SIG-M5 treated with dmso at 0.1 percent for 504 hours (cell line): ENCODE measurements around the gene OR5B21.

Source experiments
- DNase-seq: peaks from one replicate; lab custom pipeline; 2025; ENCODE audit not compliant: unreplicated experiment; lab: John Stamatoyannopoulos, UW

The OR5B21 gene

GRCh38 chr11:58508005-58508404, at the start of gene OR5B21:
TSS of gene OR5B21 (minus strand) at chr11:58508105. CDS start at chr11:58508105, 0 bp downstream.
- DNase-seq: no peak

- no peak for DNase-seq
These were observed 41.7 kb upstream of the OR5B21 start for GRCh38 chr11:58549644-58550043.

DNA sequence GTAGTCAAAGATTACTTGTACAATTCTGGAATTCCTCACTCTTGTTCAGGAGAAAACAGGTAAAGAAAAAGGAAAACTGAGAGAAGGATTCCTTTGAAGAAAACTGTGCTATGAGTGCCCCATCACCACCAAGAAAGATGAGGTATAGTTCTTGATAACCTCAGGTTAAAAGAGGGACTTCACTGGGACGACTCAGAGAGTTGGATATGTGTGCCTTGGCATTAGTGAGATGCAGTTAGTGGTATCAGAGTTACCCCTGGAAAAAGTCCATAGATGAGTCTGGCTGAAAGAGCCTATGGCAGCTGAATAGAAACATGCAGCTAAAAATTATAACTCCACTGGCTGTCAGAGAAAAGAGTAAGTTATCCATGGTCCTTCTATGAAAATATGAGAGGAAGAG, 38.9 kb upstream of the OR5B21 start:
- DNase-seq: no peak

DNA sequence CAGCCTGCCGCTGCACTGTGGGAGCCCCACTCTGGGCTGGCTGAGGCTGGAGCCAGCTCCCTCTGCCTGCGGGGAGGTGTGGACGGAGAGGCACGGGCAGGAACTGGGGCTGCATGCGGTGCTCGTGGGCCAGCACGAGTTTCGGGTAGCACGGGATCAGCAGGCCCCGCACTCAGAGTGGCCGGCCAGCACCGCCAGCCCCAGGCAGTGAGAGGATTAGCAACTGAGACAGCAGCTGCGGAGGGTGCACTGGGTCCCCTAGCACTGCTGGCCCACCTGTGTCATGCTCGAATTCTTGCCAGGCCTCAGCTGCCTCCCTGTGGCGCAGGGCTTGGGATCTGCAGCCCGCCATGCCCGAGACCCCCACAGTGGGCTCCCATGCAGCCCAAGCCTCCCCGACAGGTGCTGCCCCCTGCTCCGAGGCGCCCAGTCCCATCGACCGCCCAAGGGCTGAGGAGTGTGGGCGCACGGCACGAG, 24.0 kb upstream of the OR5B21 start:
- DNase-seq: no peak

DNA sequence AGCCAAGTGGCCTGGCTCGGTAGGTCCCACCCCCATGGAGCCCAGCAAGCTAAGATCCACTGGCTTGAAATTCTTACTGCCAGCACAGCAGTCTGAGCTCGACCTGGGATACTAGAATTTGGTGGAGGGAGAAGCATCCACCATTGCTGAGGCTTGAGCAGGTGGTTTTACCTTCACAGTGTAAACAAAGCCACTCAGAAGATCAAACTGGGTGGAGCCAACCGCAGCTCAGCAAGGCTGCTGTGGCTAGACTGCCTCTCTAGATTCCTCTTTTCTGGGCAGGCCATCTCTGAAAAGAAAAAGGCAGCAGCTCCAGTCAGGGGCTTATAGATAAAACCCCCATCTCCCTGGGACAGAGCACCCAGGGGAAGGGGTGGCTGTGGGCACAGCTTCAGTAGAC, 22.3 kb upstream of the OR5B21 start:
- DNase-seq: no peak

GRCh38 chr11:58527429-58527828, 19.5 kb upstream of the OR5B21 start:
- DNase-seq: no peak

GRCh38 chr11:58526721-58527120, 18.8 kb upstream of the OR5B21 start:
- DNase-seq: no peak

- DNase-seq: peak; percentile 80
These were observed 17.2 kb upstream of the OR5B21 start for GRCh38 chr11:58525037-58525614.

GRCh38 chr11:58524232-58525036, 16.5 kb upstream of the OR5B21 start:
- DNase-seq: peak; percentile 77

GRCh38 chr11:58513747-58514367, 6.0 kb upstream of the OR5B21 start:
- DNase-seq: peak; percentile 38

GRCh38 chr11:58511636-58512035, 3.7 kb upstream of the OR5B21 start:
- no peak for DNase-seq

DNA sequence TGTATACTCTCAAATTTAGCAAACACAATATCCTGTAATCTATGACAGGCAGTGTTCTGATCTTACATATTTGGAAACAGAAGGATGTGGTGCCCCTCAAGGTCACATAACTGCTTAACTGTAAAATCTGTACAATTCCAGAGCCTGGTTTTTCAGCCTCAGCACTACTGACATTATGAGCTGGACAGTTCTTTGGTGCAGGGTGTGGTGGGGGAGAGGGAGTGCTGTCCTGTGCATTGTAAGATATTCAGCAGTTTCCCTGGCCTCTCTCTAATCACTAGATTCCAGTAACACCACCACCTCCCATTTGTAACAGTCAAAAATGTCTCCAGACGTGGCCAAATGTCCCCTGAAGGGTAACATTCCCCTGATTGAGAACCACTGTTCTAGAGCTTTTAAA, 1.8 kb upstream of the OR5B21 start:
- no peak for DNase-seq

DNA sequence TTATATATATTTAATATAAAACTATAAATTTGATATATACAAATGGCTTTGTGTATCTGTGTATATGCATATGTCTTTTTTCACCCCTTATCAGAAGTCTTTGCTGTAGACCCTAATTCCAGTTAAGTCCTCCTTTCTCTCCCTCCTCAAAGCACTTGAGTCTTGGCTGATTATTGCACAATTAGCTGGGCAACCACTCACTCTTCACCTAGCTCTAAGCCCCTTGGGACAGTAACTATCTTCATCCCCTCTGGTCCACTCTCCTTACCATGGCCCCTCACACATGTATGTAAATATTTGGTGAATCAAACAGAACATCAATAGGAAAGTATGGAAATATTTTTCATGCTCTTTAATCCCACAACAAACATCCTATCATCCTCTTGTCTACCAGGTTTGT, 909 bp upstream of the OR5B21 start:
- no peak for DNase-seq

DNA sequence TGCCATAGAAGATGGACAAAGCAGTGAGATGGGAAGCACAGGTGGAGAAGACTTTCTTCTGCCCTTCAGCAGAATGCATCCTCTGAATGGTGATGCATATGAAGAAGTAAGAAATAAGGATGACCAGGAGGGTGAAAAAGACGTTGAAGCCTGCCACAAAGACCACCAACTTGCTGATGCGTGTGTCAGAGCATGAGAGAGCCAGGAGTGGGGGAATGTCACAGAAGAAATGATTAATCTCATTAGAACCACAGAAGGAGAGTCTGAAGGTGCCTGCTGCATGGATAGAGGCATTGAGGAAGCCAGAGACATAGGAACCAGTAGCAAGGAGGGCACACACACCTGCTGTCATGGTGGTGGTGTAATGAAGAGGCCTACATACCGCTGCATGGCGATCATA, 550 bp downstream of the OR5B21 start:
- DNase-seq: no peak

DNA sequence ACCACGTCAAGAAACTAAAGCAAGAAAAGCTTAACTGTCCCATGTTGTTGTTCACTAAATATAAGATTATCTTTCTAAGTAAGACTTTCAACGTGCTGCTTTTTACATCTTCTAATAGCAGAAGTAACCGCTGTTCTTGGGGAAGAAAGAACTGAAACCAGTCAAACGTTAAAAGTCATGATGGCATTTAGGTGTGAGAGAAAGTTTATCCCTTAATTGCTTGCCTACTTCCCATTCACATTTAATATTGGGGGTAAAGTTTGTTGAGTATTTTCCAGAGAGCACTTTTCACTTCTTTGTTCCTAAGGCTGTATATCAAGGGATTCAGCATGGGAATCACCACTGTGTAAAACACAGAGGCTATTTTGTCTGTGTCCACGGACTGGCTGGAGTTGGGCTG, 970 bp downstream of the OR5B21 start:
- DNase-seq: peak; percentile 60

- DNase-seq: no peak
These were observed 2.1 kb downstream of the OR5B21 start for GRCh38 chr11:58505849-58506248.

- DNase-seq: no peak
These were observed 3.7 kb downstream of the OR5B21 start for GRCh38 chr11:58504232-58504631.

GRCh38 chr11:58503361-58503856, 4.5 kb downstream of the OR5B21 start:
- no peak for DNase-seq

- DNase-seq: no peak
These were observed 5.9 kb downstream of the OR5B21 start for GRCh38 chr11:58502004-58502403.

DNA sequence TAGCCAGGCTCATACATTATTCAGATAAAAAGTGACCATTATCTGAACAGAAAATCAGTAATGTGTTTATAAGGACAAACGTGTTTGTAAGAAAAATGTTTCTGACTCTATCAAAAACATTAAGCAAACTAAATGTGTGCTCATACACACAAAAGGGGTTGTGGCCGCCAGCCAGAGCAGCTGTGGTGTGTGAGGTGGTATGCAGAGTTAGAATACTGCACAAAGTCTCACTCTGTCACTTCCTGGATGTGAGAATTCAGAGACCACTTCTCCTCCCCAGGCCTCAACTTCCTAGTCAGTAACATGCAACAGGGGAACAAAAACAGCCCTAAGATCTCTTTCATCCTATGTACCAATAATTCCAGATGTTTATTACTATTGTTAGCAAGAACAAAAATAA, 9.4 kb downstream of the OR5B21 start:
- DNase-seq: peak; percentile 35

- DNase-seq: no peak
These were observed 10.0 kb downstream of the OR5B21 start for GRCh38 chr11:58497951-58498350.

DNA sequence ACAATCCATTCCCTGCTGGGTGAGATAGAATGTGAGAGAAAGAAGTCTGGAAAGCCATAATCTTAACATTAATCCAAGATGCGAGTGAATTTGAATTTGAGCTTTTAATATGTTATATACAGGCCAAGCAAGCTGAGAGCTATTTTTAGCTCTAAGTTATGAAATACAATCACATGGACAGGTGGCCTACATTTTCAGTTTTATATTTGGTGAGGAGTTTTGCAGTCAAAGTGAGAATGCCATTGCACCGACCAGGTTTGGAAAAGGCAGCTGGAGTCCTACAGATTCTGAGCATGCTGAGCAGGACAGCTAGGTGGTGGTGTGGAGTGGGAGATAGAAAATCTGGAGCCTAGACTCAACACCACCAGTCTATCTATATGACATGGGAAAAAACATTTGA, 12.0 kb downstream of the OR5B21 start:
- no peak for DNase-seq
